Measurements from ENCODE around the gene PLEKHH1.
"Not testable (repeated sequence)": the region's sequence is repeated elsewhere in the genome, so short reads cannot be mapped to it uniquely, and the experiment has no call there.

The PLEKHH1 gene

DNA sequence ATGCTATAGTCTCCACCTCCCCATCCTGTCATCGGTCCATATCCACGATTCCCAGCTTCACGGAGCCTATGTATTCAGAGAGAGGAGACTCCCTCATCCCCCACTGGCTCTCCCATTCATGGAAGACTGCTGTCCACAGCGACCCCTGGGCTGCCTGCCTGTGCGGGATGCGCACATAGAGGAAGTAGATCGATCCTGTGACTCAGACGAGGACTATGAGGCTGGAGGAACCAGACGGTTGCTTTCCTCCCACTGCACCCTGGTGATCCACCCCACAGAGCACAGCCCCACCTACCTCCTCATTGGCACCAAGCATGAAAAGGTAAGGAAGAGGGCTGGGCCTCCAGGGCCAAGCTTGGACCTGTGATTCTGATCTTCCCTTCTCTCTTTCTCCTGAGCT lies 42.6 kb downstream of the PLEKHH1 start:
- DNase-seq, result peak; percentile 54
- in situ Hi-C loops (cut with MboI; ENCODE audit: low pct_unique_long_range_greater_than_20kb, low sequenced_read_pairs), result no loop called here

GRCh38 chr14:67576216-67576955 lies 43.3 kb downstream of the PLEKHH1 start:
- no peak for DNase-seq
- in situ Hi-C loops (cut with MboI; ENCODE audit: low pct_unique_long_range_greater_than_20kb, low sequenced_read_pairs), result no loop called here

- no peak for DNase-seq
- in situ Hi-C loops (cut with MboI; ENCODE audit: low pct_unique_long_range_greater_than_20kb, low sequenced_read_pairs), result no loop called here
Observed at GRCh38 chr14:67577181-67577808, 44.2 kb downstream of the PLEKHH1 start.

- no peak for DNase-seq
- in situ Hi-C loops (cut with MboI; ENCODE audit: low pct_unique_long_range_greater_than_20kb, low sequenced_read_pairs), result no loop called here
Observed at GRCh38 chr14:67577909-67578749, 45.0 kb downstream of the PLEKHH1 start.

GRCh38 chr14:67579040-67579439 lies 46.0 kb downstream of the PLEKHH1 start:
- in situ Hi-C loops (cut with MboI; ENCODE audit: low pct_unique_long_range_greater_than_20kb, low sequenced_read_pairs), result no loop called here
- DNase-seq, result no peak

- no peak for DNase-seq
- in situ Hi-C loops (cut with MboI; ENCODE audit: low pct_unique_long_range_greater_than_20kb, low sequenced_read_pairs), result no loop called here
Observed at GRCh38 chr14:67579636-67580035, 46.5 kb downstream of the PLEKHH1 start.

GRCh38 chr14:67580336-67581171 lies 47.5 kb downstream of the PLEKHH1 start:
- in situ Hi-C loops (cut with MboI; ENCODE audit: low pct_unique_long_range_greater_than_20kb, low sequenced_read_pairs), result no loop called here
- DNase-seq, result no peak

DNA sequence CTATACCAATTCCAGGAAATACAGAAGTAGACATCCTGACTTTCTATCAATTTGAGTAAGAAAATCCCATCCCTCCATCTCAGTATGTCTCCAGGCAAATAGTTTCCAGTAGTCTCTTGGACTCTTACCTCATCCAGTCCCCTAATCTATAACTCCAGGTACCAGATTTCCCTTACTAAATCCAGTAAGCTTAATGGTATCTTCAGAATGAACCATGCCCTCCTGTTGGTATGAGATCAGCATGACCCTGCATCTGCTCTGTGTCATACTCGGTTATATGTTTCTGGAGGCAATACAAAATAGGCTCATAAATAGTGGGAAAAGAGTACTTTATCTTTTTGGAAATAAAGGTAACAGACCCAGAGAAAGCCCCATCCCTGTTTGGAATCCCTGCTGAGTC lies 48.6 kb downstream of the PLEKHH1 start:
- no peak for DNase-seq
- in situ Hi-C loops (cut with MboI; ENCODE audit: low pct_unique_long_range_greater_than_20kb, low sequenced_read_pairs), result no loop called here

GRCh38 chr14:67582061-67582460 lies 49.0 kb downstream of the PLEKHH1 start:
- DNase-seq, result no peak
- in situ Hi-C loops (cut with MboI; ENCODE audit: low pct_unique_long_range_greater_than_20kb, low sequenced_read_pairs), result no loop called here

DNA sequence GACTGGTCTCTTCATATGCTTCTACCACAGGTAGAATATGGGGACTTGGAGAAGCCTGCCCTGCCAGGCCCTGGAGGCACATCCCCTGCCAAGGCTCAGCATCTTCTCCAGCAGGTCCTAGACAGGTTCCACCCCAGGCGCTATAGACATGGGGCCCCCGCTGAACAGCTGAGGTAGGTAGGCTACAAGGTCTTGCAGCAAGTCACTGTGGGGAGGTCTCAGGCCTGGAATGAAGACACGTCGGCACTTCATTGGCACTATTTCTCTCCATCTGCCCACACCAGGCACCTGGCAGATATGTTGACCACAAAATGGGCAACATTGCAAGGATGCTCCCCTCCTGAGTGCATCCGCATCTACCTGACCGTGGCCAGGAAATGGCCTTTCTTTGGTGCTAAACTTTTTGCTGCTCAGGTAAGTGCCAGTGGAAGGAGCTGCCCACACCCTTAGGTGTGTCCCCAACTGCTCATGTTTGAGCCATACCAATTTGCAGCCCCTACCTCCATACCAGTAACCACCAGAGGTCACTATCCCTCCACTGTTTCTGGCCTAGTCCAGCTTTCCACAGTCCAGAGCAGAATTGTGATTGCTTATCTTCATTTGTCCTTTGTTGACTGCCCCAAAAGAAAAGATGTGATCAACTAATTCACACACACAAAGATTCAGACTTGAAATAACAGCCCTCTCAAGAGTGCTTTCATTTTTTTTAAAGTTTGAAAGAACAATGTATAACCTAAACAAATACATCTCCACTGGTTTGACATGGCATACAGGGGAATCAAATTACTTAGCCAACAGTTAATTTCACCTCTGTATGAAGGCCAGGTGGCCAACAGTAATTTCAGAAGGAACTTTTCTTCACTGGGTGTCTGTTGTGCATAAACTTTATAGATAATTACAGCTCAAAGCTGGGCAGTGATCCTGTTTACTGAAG lies 50.9 kb downstream of the PLEKHH1 start:
- DNase-seq, result peak; percentile 68
- in situ Hi-C loops (cut with MboI; ENCODE audit: low pct_unique_long_range_greater_than_20kb, low sequenced_read_pairs), result no loop called here

GRCh38 chr14:67584978-67585377 lies 51.9 kb downstream of the PLEKHH1 start:
- in situ Hi-C loops (cut with MboI; ENCODE audit: low pct_unique_long_range_greater_than_20kb, low sequenced_read_pairs), result no loop called here
- DNase-seq, result no peak

- in situ Hi-C loops (cut with MboI; ENCODE audit: low pct_unique_long_range_greater_than_20kb, low sequenced_read_pairs), result no loop called here
- DNase-seq, result no peak
Observed at GRCh38 chr14:67586369-67586768, 53.3 kb downstream of the PLEKHH1 start.

DNA sequence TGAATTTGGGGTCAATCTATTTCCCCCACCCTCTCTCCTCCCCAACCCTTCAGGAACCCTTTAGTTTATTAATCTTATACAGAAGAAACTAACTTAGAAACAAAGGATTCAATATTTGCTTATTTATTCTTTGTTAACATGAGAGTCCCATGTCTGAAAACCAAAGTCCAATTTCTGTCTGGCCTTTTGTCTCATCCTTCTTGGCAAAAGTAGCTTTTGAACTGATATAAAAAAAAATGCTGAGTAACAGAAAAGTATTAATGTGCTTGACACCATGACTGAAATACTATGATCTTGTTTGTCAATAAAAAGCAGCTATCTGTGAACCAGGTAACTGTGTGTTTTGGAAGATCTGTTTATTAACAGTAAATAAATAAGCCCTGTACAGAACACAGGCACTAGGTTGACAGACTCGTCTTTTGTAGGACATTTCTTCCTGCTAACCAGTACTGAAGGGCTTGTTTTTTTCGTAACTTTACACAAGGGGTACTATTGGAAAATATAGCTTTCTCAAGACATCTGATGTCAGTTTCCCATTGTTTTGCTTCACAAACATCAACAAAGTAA lies 56.2 kb downstream of the PLEKHH1 start:
- in situ Hi-C loops (cut with MboI; ENCODE audit: low pct_unique_long_range_greater_than_20kb, low sequenced_read_pairs), result no loop called here

GRCh38 chr14:67593650-67594049 lies 60.6 kb downstream of the PLEKHH1 start:
- in situ Hi-C loops (cut with MboI; ENCODE audit: low pct_unique_long_range_greater_than_20kb, low sequenced_read_pairs); DNase-seq: not testable (repeated sequence)

More for the DNA sequence above, 56.2 kb downstream of the PLEKHH1 start:
- DNase-seq, result no peak

DNA sequence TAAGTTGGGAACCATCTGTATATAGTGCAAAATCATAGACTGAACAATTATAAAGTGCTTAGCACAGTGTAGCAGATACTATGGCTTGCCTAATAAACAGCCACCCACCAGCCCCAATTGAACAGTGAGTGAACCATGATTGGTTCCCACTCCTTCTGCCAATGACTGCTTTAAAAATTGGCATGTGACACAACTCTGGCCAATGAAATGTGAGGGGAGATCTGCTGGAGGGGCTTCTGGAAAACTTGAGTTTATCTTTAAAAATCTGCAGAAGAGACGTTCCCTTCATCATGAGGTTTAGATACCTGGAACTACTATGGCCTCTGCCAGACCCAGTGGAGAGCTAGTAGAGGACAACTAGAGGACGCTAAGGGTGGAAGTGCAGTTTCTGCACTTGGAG lies 62.3 kb downstream of the PLEKHH1 start:
- no peak for DNase-seq
- in situ Hi-C loops (cut with MboI; ENCODE audit: low pct_unique_long_range_greater_than_20kb, low sequenced_read_pairs), result no loop called here

DNA sequence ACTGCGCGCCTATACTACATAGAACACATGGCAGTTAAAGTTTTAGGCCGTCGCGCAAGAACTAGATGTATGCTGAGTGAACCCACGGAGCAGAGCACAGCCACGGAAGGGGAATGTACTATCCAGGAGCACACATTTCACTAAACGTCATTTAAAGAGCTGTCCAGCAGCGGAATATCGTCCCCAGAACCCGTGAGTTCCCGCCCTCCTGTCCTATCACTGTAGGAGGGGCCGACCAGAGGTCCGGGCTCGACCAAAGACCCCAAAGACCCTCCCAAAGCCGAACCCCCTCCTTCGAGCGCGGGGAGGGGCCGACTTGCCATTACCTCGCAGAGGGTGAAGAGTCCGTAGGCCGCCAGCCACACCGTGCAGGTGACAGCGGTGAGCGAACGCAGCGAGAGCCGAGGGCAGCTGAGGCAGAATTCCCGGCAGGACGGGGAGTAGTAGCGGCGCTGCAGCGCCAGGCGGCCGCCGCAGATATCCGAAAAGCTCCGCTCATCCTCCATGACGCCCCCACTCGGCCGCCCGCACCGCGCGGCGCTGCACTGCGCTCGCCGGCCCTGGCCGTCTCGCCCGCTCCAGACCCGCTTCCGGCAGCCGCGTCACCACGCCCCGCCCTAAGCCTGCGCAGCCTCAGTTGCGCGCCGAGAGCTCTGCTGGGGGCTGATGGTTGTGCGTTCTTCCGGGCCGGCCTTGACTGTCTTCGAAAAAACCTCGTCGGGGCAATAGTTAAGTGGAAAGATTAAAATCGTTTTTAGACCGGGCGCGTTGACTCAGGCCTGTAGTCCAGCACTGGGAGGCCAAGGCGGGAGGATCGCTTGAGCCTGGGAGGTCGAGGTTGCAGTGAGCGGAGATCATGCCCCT lies 66.8 kb downstream of the PLEKHH1 start, which contains the start of gene PIGH:
PIGH (minus strand) TSS at position 571 of the 864 bp plus-strand sequence; CDS start at position 506, 65 bp downstream.
- peak; percentile 94 for DNase-seq
- in situ Hi-C loops (cut with MboI; ENCODE audit: low pct_unique_long_range_greater_than_20kb, low sequenced_read_pairs), result no loop called here

DNA sequence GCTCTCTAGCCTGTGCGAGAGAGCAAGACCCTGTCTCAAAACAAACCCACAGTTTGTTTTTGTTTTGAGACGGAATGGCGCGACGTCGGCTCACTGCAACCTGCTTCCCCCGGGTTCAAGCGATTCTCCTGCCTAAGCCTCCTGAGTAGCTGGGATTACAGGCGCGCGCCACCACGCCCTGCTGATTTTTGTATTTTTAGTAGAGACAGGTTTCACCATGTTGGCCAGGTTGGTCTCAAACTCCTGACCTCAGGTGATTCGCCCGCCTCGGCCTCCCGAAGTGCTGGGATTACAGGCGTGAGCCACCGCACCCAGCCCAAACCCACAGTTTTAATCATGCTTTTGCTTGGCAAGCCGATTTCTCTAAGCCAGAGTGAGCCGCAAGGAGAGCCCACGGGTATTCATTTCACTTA lies 67.5 kb downstream of the PLEKHH1 start:
- DNase-seq; in situ Hi-C loops (cut with MboI; ENCODE audit: low pct_unique_long_range_greater_than_20kb, low sequenced_read_pairs): not testable (repeated sequence)
